H9 (cell line): ENCODE results near the gene TULP3. TPM values are rescaled to one million over a fixed set of nuclear protein-coding genes. Genes with fewer than 3 reads are reported as not detected.

Experiments used
- DNase-seq: peaks from one replicate; pipeline ENCODE4 v3.0.0-alpha.2; 2017
- H2AFZ ChIP-seq: one replicate; pipeline ENCODE4 v1.6.1; 2013; ENCODE audit warnings: mild to moderate bottlenecking, low read length, control low read depth, moderate library complexity
- H2AK5ac ChIP-seq: 2 replicates; pipeline ENCODE4 v1.6.1; 2013; ENCODE audit warnings: low read length, control low read depth, mixed read lengths; ENCODE audit not compliant: insufficient read length
- H2BK120ac ChIP-seq: one replicate; pipeline ENCODE4 v1.6.1; 2013; ENCODE audit warnings: low read depth, mild to moderate bottlenecking, low read length, control low read depth, inconsistent platforms; ENCODE audit not compliant: poor library complexity, severe bottlenecking
- H2BK12ac ChIP-seq: 2 replicates; pipeline ENCODE4 v1.6.1; 2013; ENCODE audit warnings: low read length, control low read depth, mixed read lengths, low read depth; ENCODE audit not compliant: insufficient read length
- H2BK15ac ChIP-seq: 2 replicates; pipeline ENCODE4 v1.6.1; 2013; ENCODE audit warnings: low read depth, low read length, control low read depth
- H2BK20ac ChIP-seq: one replicate; pipeline ENCODE4 v1.6.1; 2013; ENCODE audit warnings: low read depth, mild to moderate bottlenecking, low read length, control low read depth, inconsistent platforms; ENCODE audit not compliant: poor library complexity, severe bottlenecking
- H2BK5ac ChIP-seq: 2 replicates; pipeline ENCODE4 v1.6.1; 2013; ENCODE audit warnings: low read length, control low read depth, mixed read lengths; ENCODE audit not compliant: insufficient read length
- H3K14ac ChIP-seq: 2 replicates; pipeline ENCODE4 v1.6.1; 2013; ENCODE audit warnings: low read length, control low read depth; ENCODE audit not compliant: insufficient read depth
- H3K18ac ChIP-seq: 2 replicates; pipeline ENCODE4 v1.6.1; 2013; ENCODE audit warnings: low read depth, mild to moderate bottlenecking, mixed read lengths, low read length, control low read depth; ENCODE audit not compliant: insufficient read length
- H3K23ac ChIP-seq: 2 replicates; pipeline ENCODE4 v1.6.1; 2013; ENCODE audit warnings: low read length, control low read depth, mixed read lengths, low read depth; ENCODE audit not compliant: insufficient read length
- H3K23me2 ChIP-seq: 2 replicates; pipeline ENCODE4 v1.6.1; 2013; ENCODE audit warnings: low read depth, mild to moderate bottlenecking, mixed read lengths, low read length, control low read depth; ENCODE audit not compliant: insufficient read length, poor library complexity, severe bottlenecking
- H3K27ac ChIP-seq: 2 replicates; pipeline ENCODE4 v1.5.1; 2013; ENCODE audit warnings: low read length, control low read depth, mixed read lengths, low read depth; ENCODE audit not compliant: insufficient read length
- H3K27me3 ChIP-seq: 2 replicates; pipeline ENCODE4 v1.6.1; 2013; ENCODE audit warnings: low read length, control low read depth, inconsistent platforms; ENCODE audit not compliant: insufficient read depth
- H3K4ac ChIP-seq: 2 replicates; pipeline ENCODE4 v1.6.1; 2013; ENCODE audit warnings: low read depth, mild to moderate bottlenecking, control low read depth, inconsistent platforms, low read length, moderate library complexity
- H3K4me1 ChIP-seq: 2 replicates; pipeline ENCODE4 v1.6.1; 2013; ENCODE audit warnings: low read length, control low read depth, inconsistent platforms; ENCODE audit not compliant: insufficient read depth
- H3K4me2 ChIP-seq: 2 replicates; pipeline ENCODE4 v1.6.1; 2013; ENCODE audit warnings: low read length, control low read depth, mixed read lengths; ENCODE audit not compliant: insufficient read length, insufficient read depth
- H3K56ac ChIP-seq: 2 replicates; pipeline ENCODE4 v1.6.1; 2013; ENCODE audit warnings: low read depth, mild to moderate bottlenecking, mixed read lengths, low read length, control low read depth; ENCODE audit not compliant: insufficient read length
- H3K79me1 ChIP-seq: 2 replicates; pipeline ENCODE4 v1.6.1; 2013; ENCODE audit warnings: low read depth, mild to moderate bottlenecking, moderate library complexity, low read length, control low read depth, inconsistent platforms; ENCODE audit not compliant: insufficient read depth, poor library complexity, severe bottlenecking
- H3K79me2 ChIP-seq: 2 replicates; pipeline ENCODE4 v1.6.1; 2013; ENCODE audit warnings: low read length, control low read depth, inconsistent platforms; ENCODE audit not compliant: insufficient read depth
- H3K9ac ChIP-seq: 2 replicates; pipeline ENCODE4 v1.6.1; 2013; ENCODE audit warnings: low read length, control low read depth, mixed read lengths; ENCODE audit not compliant: insufficient read length; ENCODE audit errors: extremely low read depth
- H3K9me3 ChIP-seq: one replicate; pipeline ENCODE4 v1.6.1; 2013; ENCODE audit warnings: low read depth, low read length, inconsistent platforms; ENCODE audit not compliant: control insufficient read depth
- H3T11ph ChIP-seq: one replicate; pipeline ENCODE4 v1.6.1; 2013; ENCODE audit warnings: mild to moderate bottlenecking, low read length, control low read depth, inconsistent platforms
- H4K20me1 ChIP-seq: one replicate; pipeline ENCODE4 v1.6.1; 2013; ENCODE audit not compliant: control insufficient read depth, insufficient read length, insufficient read depth
- H4K5ac ChIP-seq: 2 replicates; pipeline ENCODE4 v1.6.1; 2013; ENCODE audit warnings: low read depth, mild to moderate bottlenecking, mixed read lengths, low read length, control low read depth; ENCODE audit not compliant: insufficient read length
- H4K8ac ChIP-seq: replicated peaks from 2 replicates; pipeline ENCODE4 v1.6.1; 2013; ENCODE audit warnings: low read length, control low read depth, mixed read lengths, low read depth; ENCODE audit not compliant: insufficient read length
- H4K91ac ChIP-seq: 2 replicates; pipeline ENCODE4 v1.6.1; 2013; ENCODE audit warnings: low read depth, mild to moderate bottlenecking, moderate library complexity, mixed read lengths, low read length, control low read depth; ENCODE audit not compliant: insufficient read length
- H3K27ac Mint-ChIP-seq, 3 experiments: 2 replicates in 2 of 3; 3 replicates in 1 of 3; pipeline ENCODE4 v1.8.0; 2020 to 2021; ENCODE audit warnings: mixed read lengths in 3 of 3, mild to moderate bottlenecking in 1 of 3, moderate library complexity in 1 of 3
- H3K27me3 Mint-ChIP-seq: 2 replicates; pipeline ENCODE4 v1.8.0; 2021; ENCODE audit warnings: low read depth, mild to moderate bottlenecking, moderate library complexity, mixed read lengths
- H3K36me3 Mint-ChIP-seq, 3 experiments: 2 replicates in 2 of 3; 3 replicates in 1 of 3; pipeline ENCODE4 v1.8.0; 2020 to 2021; ENCODE audit warnings: low read depth in 3 of 3, mixed read lengths in 3 of 3; ENCODE audit not compliant: insufficient read depth in 1 of 3
- H3K4me1 Mint-ChIP-seq, 2 experiments: 2 replicates each; pipeline ENCODE4 v1.8.0; 2020; ENCODE audit warnings: mixed read lengths in 2 of 2
- H3K4me3 Mint-ChIP-seq, 2 experiments: 2 replicates in 1 of 2; 3 replicates in 1 of 2; pipeline ENCODE4 v1.8.0; 2020 to 2021; ENCODE audit warnings: mild to moderate bottlenecking in 2 of 2, mixed read lengths in 2 of 2, moderate library complexity in 1 of 2
- H3K9me3 Mint-ChIP-seq, 2 experiments: 2 replicates in 1 of 2; 3 replicates in 1 of 2; pipeline ENCODE4 v1.8.0; 2020; ENCODE audit warnings: mild to moderate bottlenecking in 2 of 2, mixed read lengths in 2 of 2, moderate library complexity in 1 of 2
- WGBS: extraction: QIAGEN DNeasy Blood & Tissue Kit; methylation state at CpG from one replicate; pipeline ENCODE4 v1.1.7; 2013; ENCODE audit warnings: missing lambda C conversion rate, low lambda C conversion rate, mixed read lengths; ENCODE audit not compliant: insufficient read length; ENCODE audit errors: extremely low coverage; 5-methylcytosine and 5-hydroxymethylcytosine counted together
- total RNA-seq: library from RNA; stranded (reverse); gene quantifications from 2 replicates; pipeline ENCODE4 v1.2.1, GENCODE V29; 2021
- TF ChIP-seq, protein P1 (sequence below): fragments of 200-600 bp; sonication (generic); conservative IDR thresholded peaks from 3 replicates; pipeline ENCODE4 v1.8.0; 2021; ENCODE audit warnings: antibody characterized with exemption, mild to moderate bottlenecking

The TULP3 gene
- total RNA-seq, 1 experiment from 2014 or later = 22.3 TPM

DNA sequence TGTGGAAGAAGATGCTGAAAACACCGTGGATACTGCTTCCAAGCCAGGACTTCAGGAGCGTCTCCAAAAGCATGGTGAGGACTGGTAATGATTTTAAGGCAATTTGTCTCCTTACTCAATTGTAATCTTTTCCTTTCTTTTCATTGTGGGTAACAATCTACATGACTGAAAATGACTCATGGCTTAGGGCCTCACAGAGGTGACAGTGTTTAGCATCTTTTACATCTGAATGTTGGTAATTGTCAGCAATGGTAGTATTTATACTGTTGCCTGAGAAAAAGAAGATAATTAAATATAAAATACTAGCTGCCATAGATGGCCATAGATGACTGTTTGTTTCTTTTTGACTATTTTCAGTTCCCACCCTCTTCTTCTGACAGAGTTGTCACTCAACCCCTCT lies 31.6 kb downstream of the TULP3 start:
- H3K9me3 ChIP-seq = no peaks in the 10 kb centered on the region
- H2BK20ac ChIP-seq = no peak overlapping the region
- H2AFZ ChIP-seq = no peak overlapping the region
- no peak overlapping the region for H3K56ac ChIP-seq
- DNase-seq = no peak
- H4K91ac ChIP-seq = no peak overlapping the region
- H3T11ph ChIP-seq = no peak overlapping the region
- H3K4me1 ChIP-seq = peaks cover 5% of the 10 kb centered on the region; the same call in 1 of the 2 replicates
- no peak overlapping the region for H2BK120ac ChIP-seq
- no peaks in the 10 kb centered on the region for H3K79me2 ChIP-seq
- Mint-ChIP-seq H3K36me3 (peaks cover 6 to 28% (median 26%) of the 10 kb centered on the region in 3 experiments; a peak in 6 of 7 replicates), H3K27me3 (no peaks in the 10 kb centered on the region), H3K9me3 (no peaks in the 10 kb centered on the region; a peak in 1 of 5 replicates), H3K4me3 (peak overlapping the region in 1 of 2 experiments; percentile 8; a peak in 1 of 5 replicates), H3K27ac (peak overlapping the region in 2 of 3 experiments; percentile 94 to 97; a peak in 4 of 7 replicates), H3K4me1 (peaks cover 15 to 19% of the 10 kb centered on the region in 2 experiments)
- H2BK15ac ChIP-seq = no peak overlapping the region
- no peaks in the 10 kb centered on the region for H3K79me1 ChIP-seq
- no peak overlapping the region for H4K8ac ChIP-seq
- TF ChIP-seq, protein P1, sequence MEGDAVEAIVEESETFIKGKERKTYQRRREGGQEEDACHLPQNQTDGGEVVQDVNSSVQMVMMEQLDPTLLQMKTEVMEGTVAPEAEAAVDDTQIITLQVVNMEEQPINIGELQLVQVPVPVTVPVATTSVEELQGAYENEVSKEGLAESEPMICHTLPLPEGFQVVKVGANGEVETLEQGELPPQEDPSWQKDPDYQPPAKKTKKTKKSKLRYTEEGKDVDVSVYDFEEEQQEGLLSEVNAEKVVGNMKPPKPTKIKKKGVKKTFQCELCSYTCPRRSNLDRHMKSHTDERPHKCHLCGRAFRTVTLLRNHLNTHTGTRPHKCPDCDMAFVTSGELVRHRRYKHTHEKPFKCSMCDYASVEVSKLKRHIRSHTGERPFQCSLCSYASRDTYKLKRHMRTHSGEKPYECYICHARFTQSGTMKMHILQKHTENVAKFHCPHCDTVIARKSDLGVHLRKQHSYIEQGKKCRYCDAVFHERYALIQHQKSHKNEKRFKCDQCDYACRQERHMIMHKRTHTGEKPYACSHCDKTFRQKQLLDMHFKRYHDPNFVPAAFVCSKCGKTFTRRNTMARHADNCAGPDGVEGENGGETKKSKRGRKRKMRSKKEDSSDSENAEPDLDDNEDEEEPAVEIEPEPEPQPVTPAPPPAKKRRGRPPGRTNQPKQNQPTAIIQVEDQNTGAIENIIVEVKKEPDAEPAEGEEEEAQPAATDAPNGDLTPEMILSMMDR = no peak
- H4K20me1 ChIP-seq = no peaks in the 10 kb centered on the region
- H3K23me2 ChIP-seq = no peaks in the 10 kb centered on the region
- no peaks in the 10 kb centered on the region for H3K27me3 ChIP-seq
- H2AK5ac ChIP-seq = no peak overlapping the region
- no CpG with 5 or more reads among the region's 2 CpGs for WGBS
- H3K4me2 ChIP-seq = peak overlapping the region; percentile 36
- no peak overlapping the region for H3K4ac ChIP-seq
- H2BK12ac ChIP-seq = no peak overlapping the region
- H2BK5ac ChIP-seq = no peak overlapping the region
- H3K27ac ChIP-seq = no peak overlapping the region
- H3K18ac ChIP-seq = no peak overlapping the region
- no peak overlapping the region for H3K14ac ChIP-seq
- H3K9ac ChIP-seq = no peak overlapping the region
- H4K5ac ChIP-seq = no peak overlapping the region
- no peak overlapping the region for H3K23ac ChIP-seq
